ENCODE results near the gene TSPAN4. TPM values are rescaled to one million over a fixed set of nuclear protein-coding genes. Genes with fewer than 3 reads are reported as not detected.

TSPAN4 gene
- total and polyA plus RNA-seq, 9 of the 15 experiments (the other 6 are each of a cell fraction or from before 2014, with no cell fraction given) = 0.07 to 31.0 (median 15.7) TPM

GRCh38 chr11:875769-876301 is 33.2 kb downstream of the TSPAN4 start (continued):
- TF ChIP-seq ELK3 (CRISPR knock-in tag; IDR thresholded peaks at IDR 0.05) (no peak), RBM39 (optimal IDR thresholded peaks at IDR 0.05; ENCODE audit: low read depth, low read length) (no peak), FOXP1 (CRISPR knock-in tag; IDR thresholded peaks at IDR 0.05) (no peak), ZBTB34 (CRISPR knock-in tag; IDR thresholded peaks at IDR 0.05) (no peak), POU5F1 (IDR thresholded peaks at IDR 0.05; ENCODE audit: borderline replicate concordance, low read depth, low read length, partially characterized antibody) (no peak), ATF3 (IDR thresholded peaks at IDR 0.05) (no peak), ATF3 (CRISPR knock-in tag; conservative IDR thresholded peaks at IDR 0.05) (no peak), YY1 (IDR thresholded peaks at IDR 0.05; ENCODE audit: borderline replicate concordance in 1 of 3, control insufficient read depth in 1 of 3, extremely low read depth in 1 of 3, insufficient read depth in 3 of 3, insufficient read length in 1 of 3, insufficient replicate concordance in 2 of 3, low read depth in 1 of 3, low read length in 2 of 3) (no peak), ZBTB40 (IDR thresholded peaks at IDR 0.05) (no peak), ZBTB40 (CRISPR knock-in tag; IDR thresholded peaks at IDR 0.05) (no peak), TFAP4 (CRISPR knock-in tag; IDR thresholded peaks at IDR 0.05; ENCODE audit: borderline replicate concordance) (peak; percentile 80), CHD4 (IDR thresholded peaks at IDR 0.05; ENCODE audit: insufficient read depth, insufficient replicate concordance, low read depth, low read length, poor library complexity, severe bottlenecking) (no peak)

Data from K562 (cell line).